NT2/D1 (cell line): Measurements from ENCODE around the gene KRTAP3-1.

Experiments
- SUZ12 ChIP-seq: IDR thresholded peaks from 2 replicates; pipeline ENCODE4 v1.6.1; 2011; ENCODE audit not compliant: insufficient read length, insufficient read depth; ENCODE audit errors: extremely low read depth
- YY1 ChIP-seq: IDR thresholded peaks from 2 replicates; pipeline ENCODE4 v1.6.1; 2011; ENCODE audit not compliant: insufficient read length, insufficient read depth

DNA sequence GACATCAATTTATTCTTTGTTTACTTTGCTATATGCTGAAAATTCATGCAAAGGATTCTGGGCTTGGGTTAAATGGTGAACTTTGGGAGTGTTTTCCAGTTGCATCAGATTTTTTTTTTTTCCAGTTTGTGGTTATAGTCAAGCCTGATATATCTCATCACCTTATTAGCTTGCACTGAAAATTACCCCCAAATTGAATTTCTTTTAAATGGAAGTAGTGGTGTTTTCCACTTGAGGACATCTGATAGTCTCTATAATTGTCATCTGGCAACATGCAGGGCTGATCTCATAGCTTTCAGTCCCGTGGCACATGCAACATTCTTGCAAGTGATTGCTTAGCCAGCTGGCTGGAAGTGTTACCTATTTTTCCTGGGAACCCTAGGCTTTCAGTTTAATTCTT, 4.7 kb upstream of the KRTAP3-1 start:
- TF ChIP-seq YY1 = no peak
- no peak for TF ChIP-seq SUZ12
